Left kidney (tissue), 8 donors: Measurements from ENCODE around the gene RSRC1. TPM values are rescaled to one million over a fixed set of nuclear protein-coding genes. Genes with fewer than 3 reads are reported as not detected.
"Not testable (repeated sequence)": the region's sequence is repeated elsewhere in the genome, so short reads cannot be mapped to it uniquely, and the experiment has no call there.

Experiments
- DNase-seq: peaks from one replicate; pipeline ENCODE4 v3.0.0-alpha.2; 2013
- long read RNA-seq, 8 donors: transcript quantifications; one replicate each; lab custom pipeline, GENCODE V29; 2026
- polyA plus RNA-seq: library from polyadenylated mRNA; unstranded; fragments of 120-200 nt; gene quantifications from one replicate; pipeline ENCODE4 v1.2.1, GENCODE V29; 2013; ENCODE audit not compliant: insufficient read length

Gene RSRC1
- 40.0 TPM for polyA plus RNA-seq
- long read RNA-seq, donor 1, partial matches to known transcripts = 0 of 3 reads
- long read RNA-seq, donor 1, other reads (novel, unspliced or antisense) = 0 of 3 reads
- long read RNA-seq, donor 2, partial matches to known transcripts = 0 of 4 reads
- long read RNA-seq, donor 2, other reads (novel, unspliced or antisense) = 0 of 4 reads
- long read RNA-seq, donor 3, partial matches to known transcripts = 0 of 4 reads
- long read RNA-seq, donor 3, other reads (novel, unspliced or antisense) = 0 of 4 reads
- long read RNA-seq, donor 4 = 0 reads
- long read RNA-seq, donor 5, transcript RSRC1-201 (10 exons, 1,727 nt) = major isoform, 5 of 6 reads
- long read RNA-seq, donor 5, partial matches to known transcripts = 0 of 6 reads
- long read RNA-seq, donor 5, other reads (novel, unspliced or antisense) = 0 of 6 reads
- long read RNA-seq, donor 6, partial matches to known transcripts = 0 of 4 reads
- long read RNA-seq, donor 6, other reads (novel, unspliced or antisense) = 0 of 4 reads
- long read RNA-seq, donor 7, partial matches to known transcripts = 7 of 12 reads
- long read RNA-seq, donor 7, other reads (novel, unspliced or antisense) = 0 of 12 reads
- long read RNA-seq, donor 8, partial matches to known transcripts = 0 of 2 reads
- long read RNA-seq, donor 8, other reads (novel, unspliced or antisense) = 0 of 2 reads

- DNase-seq = peak; percentile 89
These were observed at the start of gene RSRC1 for GRCh38 chr3:158109804-158110657. TSS of gene RSRC1 (plus strand) at chr3:158110089. CDS start at chr3:158122105, 12,016 bp downstream.

GRCh38 chr3:158065574-158065973, 44.3 kb upstream of the RSRC1 start:
- DNase-seq = not testable (repeated sequence)

- no peak for DNase-seq
These were observed 37.1 kb upstream of the RSRC1 start for GRCh38 chr3:158072790-158073189.

GRCh38 chr3:158074591-158074990, 35.3 kb upstream of the RSRC1 start:
- DNase-seq = no peak

DNA sequence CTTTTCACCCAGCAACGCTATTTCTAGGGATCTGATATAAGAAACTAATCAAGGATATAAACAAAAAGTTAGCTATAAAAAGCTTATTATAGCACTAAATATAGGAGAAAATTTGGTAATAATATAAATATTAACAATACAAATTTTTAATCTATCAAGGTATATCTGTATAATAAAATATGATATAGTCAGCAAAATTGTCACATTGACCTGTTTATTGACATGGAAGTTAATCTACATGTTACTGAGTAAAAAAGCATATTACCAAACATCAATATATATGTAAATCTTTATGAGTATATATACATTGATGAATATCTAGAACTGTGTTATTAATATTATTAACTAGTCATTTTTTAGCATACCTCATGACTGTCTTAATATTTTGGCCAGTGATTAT, 30.3 kb upstream of the RSRC1 start:
- no peak for DNase-seq

DNA sequence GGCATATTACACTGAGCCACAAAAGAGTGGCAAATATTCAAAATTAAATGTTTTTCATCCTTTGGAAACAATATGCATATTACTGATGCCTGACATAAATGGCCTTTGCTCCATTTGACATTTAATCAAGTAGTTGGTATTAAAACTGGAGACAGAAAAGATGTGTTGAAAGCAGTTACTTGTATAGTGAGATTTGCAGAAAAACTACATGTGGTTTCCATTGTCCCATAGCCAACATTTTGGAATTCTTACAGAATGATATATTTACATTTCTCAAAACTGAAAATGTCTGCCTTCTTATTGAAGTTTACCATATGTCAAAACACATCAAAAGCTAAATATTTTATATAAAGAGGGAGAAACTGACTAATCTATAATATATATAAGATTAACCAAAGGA, 25.2 kb upstream of the RSRC1 start:
- no peak for DNase-seq

- DNase-seq = no peak
These were observed 24.5 kb upstream of the RSRC1 start for GRCh38 chr3:158085358-158085757.

GRCh38 chr3:158085931-158086330, 24.0 kb upstream of the RSRC1 start:
- DNase-seq = no peak

GRCh38 chr3:158086361-158086760, 23.5 kb upstream of the RSRC1 start:
- no peak for DNase-seq

DNA sequence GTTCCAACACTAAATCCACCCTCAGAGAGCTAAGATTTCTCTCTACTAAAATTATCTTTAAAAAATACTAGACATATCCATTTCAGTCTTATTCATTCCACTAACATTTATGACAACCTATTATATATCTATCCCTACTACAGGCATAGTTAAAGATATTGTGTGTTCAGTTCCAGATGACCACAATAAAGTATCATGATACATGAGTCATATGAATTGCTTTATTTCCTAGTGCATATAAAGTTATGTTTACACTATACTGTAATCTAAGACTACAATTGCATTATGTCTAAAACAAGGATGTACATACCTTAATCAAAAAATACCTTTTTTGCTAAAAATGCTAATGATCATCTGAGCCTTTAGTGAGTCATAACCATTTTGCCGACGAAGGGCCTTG, 23.1 kb upstream of the RSRC1 start:
- no peak for DNase-seq

DNA sequence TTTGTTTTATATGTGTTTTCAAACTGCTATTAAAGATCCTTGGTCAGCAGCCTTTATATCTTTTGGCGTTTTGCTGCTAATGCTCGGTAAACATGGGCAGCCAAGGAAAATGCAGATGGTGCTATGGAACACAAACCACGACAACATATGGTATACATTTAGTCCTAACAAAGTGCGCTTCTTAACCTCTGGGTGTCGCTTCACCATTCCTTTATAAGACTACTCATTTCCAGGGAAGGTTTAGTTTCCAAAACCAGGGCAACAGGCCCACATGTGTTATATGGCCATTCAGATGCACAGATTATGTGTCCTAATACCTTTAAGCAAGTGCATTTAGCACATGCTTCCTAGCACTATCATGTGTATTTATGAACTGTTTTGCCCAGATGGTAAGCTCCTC, 18.4 kb upstream of the RSRC1 start:
- DNase-seq = no peak

GRCh38 chr3:158093526-158093925, 16.4 kb upstream of the RSRC1 start:
- no peak for DNase-seq

DNA sequence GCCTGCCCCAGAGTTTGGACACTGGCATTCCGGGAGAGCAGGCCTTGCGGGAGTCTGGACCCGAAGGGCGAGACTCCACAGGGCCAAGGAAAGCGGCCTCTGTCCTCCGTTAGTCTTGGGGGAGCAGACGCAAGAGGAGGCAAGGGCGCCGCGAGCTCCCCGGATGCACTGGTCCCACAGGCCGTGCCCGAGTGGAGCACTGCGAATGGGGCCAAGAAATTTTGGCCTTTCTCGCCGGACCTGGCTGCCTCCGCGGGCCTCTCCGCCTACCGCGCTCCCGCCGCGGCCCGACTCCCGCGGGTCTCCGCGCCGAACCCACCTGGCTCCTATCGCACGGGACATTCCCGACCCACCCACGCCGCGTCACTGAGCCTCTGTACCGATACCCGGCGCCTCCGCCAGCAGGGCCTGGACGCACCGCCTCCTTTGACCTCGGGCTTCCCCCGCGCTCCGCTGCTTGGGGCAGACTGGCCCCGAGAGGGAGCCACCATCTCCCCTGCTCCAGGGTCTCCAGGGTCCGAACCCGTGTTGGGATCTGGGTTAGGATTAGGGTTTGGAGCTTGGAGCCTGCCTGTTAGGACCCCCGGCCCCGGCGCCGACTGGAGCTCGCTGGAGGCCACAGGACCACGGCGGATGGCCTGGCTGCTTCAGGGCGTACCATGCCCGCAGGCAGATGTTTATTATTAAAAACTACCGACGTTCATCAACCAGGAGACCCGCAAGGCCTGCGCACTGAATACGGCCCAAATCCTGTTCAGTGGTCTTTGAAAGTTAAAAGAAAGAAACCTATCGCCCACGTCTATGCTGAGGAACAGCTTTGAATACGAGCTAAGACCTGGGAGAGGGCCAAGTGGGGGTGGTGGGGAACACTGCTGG, 15.4 kb upstream of the RSRC1 start:
- DNase-seq = no peak

- DNase-seq = no peak
These were observed 14.6 kb upstream of the RSRC1 start for GRCh38 chr3:158095111-158095813.

DNA sequence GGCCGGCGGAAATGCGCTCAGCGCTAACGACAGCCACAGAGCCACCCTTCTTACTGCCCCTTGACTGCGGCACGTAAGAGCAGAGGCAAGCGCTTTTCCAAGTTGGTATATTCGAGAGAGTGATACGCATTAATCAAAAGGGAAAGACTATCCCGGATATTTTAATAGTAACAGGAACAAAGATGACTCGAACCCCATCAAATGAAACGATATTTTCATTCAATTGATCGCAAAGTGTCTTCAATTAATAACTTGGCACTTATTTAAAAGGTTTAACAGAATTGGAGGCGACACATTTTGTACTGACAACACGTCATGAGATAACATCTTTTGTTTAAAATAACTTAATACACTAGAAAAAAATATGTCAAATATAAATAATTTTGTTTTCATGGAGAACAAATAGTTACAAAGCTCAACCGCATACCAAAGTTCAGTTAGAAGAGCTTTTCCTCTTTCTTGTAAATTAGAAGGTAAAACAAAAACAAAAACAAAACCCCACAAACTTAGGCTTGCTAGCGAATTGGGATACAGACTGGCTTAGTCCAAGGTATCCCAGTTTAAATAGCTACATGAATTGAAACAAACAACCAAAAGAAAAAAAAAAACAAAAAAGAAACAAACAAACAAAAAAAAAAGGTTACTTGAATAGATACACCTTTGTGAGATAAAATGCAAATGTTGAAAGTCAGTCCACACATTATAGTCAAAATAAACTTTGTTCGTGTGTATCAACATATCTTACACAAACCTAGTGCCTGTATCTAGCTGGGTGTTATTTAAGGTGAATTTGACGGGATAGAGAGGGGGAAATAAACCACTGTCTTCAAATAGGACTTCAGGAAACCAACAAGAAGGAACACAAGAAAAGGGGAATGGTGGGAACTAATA, 13.8 kb upstream of the RSRC1 start:
- DNase-seq = no peak

GRCh38 chr3:158097081-158097592, 12.8 kb upstream of the RSRC1 start:
- no peak for DNase-seq

GRCh38 chr3:158097593-158098308, 12.1 kb upstream of the RSRC1 start:
- no peak for DNase-seq

DNA sequence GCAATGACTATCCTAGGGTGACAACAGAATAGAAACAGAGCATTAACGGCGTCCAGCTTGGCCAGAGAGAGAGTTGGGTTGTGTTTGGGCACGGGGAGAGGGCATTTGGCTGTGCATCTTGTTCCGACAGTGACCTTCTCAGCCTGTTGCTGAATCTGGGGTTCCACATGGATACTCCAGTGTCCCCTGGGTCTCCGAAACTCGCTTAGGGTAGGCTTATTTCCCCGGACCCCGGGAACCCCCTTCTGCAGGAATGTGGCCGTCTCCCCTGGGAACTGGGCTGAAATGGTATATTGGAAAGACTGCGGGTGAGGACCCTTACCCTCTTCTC, 11.6 kb upstream of the RSRC1 start:
- DNase-seq = no peak

- DNase-seq = no peak
These were observed 11.0 kb upstream of the RSRC1 start for GRCh38 chr3:158098834-158099424.
